ENCODE measurements around the gene IL1RAPL1. TPM values are rescaled to one million over a fixed set of nuclear protein-coding genes. Genes with fewer than 3 reads are reported as not detected.

The IL1RAPL1 gene
- total RNA-seq, 3 donors from 2014 or later = not detected

- H3K27me3 Mint-ChIP-seq (ENCODE audit: low read depth) = no peaks in the 10 kb centered on the region
- H3K9me3 Mint-ChIP-seq = no peaks in the 10 kb centered on the region
- no peak overlapping the region for H3K4me3 Mint-ChIP-seq
- no peak for DNase-seq
- no peak for ATAC-seq
- H3K4me1 Mint-ChIP-seq (ENCODE audit: low read depth) = no peaks in the 10 kb centered on the region
- no peaks in the 10 kb centered on the region for H3K36me3 Mint-ChIP-seq (ENCODE audit: insufficient read depth)
Measured at GRCh38 chrX:28889591-28890090, 302.4 kb downstream of the IL1RAPL1 start.

DNA sequence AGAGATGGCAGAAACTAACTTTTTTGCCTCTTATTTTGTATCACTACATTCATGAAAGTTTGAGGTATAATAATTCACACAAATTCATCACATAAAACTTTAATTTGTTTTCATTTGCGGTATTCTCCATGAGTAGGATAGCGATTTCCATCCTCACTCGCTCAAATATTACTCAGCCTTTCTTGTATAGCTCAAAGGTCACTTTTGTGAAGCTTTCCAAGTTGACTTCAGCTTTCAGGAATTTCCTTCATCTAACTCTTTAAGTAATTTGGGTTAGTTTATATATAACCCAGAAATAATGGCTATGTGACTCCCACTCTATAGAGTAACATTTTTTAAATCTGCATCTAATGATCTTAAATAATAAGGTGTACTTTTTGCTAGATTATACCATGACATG lies 314.4 kb downstream of the IL1RAPL1 start:
- H3K27me3 Mint-ChIP-seq (ENCODE audit: low read depth) = no peaks in the 10 kb centered on the region
- peaks cover under 1% of the 10 kb centered on the region for H3K9me3 Mint-ChIP-seq
- DNase-seq = no peak
- no peaks in the 10 kb centered on the region for H3K4me1 Mint-ChIP-seq (ENCODE audit: low read depth)
- no peaks in the 10 kb centered on the region for H3K36me3 Mint-ChIP-seq (ENCODE audit: insufficient read depth)
- H3K4me3 Mint-ChIP-seq = no peak overlapping the region
- no peak for ATAC-seq

GRCh38 chrX:28910487-28910886 lies 323.2 kb downstream of the IL1RAPL1 start:
- Mint-ChIP-seq H3K4me1 (ENCODE audit: low read depth) (no peaks in the 10 kb centered on the region), H3K27me3 (ENCODE audit: low read depth) (no peaks in the 10 kb centered on the region), H3K4me3 (no peak overlapping the region), H3K9me3 (peaks cover 12% of the 10 kb centered on the region), H3K36me3 (ENCODE audit: insufficient read depth) (no peaks in the 10 kb centered on the region)
- no peak for ATAC-seq
- DNase-seq = no peak

GRCh38 chrX:28920153-28920943 lies 333.1 kb downstream of the IL1RAPL1 start:
- Mint-ChIP-seq H3K4me1 (ENCODE audit: low read depth) (no peaks in the 10 kb centered on the region), H3K27me3 (ENCODE audit: low read depth) (no peaks in the 10 kb centered on the region), H3K4me3 (no peak overlapping the region), H3K36me3 (ENCODE audit: insufficient read depth) (no peaks in the 10 kb centered on the region), H3K9me3 (no peaks in the 10 kb centered on the region)
- DNase-seq (no peak), ATAC-seq (no peak)

DNA sequence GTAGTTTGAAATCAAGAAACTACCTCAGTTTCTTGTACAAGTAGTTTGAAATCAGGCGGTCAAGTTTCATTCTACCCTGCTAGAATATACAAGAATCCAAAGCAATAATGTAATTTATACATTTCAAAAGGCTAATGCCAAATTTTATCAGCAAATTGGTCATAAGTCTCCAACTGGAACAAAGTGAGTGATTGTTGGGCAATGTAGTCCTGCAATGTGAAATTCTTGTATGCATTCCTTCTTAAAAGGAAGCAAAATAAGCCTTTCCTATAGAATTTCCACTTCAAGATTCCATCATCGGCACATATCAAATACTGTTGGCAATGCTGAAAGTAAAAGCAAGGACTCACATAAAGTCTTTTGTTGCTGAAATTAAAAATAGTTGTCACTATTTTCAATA lies 334.9 kb downstream of the IL1RAPL1 start:
- ATAC-seq (no peak), DNase-seq (no peak)
- H3K4me1 Mint-ChIP-seq (ENCODE audit: low read depth) = no peaks in the 10 kb centered on the region
- no peak overlapping the region for H3K4me3 Mint-ChIP-seq
- H3K9me3 Mint-ChIP-seq = no peaks in the 10 kb centered on the region
- H3K36me3 Mint-ChIP-seq (ENCODE audit: insufficient read depth) = no peaks in the 10 kb centered on the region
- H3K27me3 Mint-ChIP-seq (ENCODE audit: low read depth) = no peaks in the 10 kb centered on the region

DNA sequence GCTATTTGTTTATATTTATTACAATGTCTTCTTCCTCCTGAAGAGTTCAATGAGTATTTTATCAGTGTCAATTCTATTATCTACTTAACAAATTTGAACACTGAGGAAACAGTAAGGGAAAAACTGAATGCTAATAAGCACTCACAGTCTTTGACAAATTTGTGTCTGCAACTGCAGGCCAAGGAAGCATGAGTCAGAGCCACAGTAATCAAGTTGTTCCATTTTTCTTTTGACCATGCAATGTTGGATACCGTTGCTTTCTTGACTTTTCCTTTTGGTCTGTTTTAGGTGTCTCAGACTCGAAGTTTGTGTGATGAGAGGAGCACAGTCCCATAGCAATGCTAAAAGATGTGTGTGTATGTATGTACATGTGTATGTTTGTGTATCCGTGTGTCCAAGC lies 359.6 kb downstream of the IL1RAPL1 start:
- no peak overlapping the region for H3K4me3 Mint-ChIP-seq
- H3K4me1 Mint-ChIP-seq (ENCODE audit: low read depth) = no peaks in the 10 kb centered on the region
- no peaks in the 10 kb centered on the region for H3K36me3 Mint-ChIP-seq (ENCODE audit: insufficient read depth)
- DNase-seq (no peak), ATAC-seq (no peak)
- H3K9me3 Mint-ChIP-seq = no peaks in the 10 kb centered on the region
- H3K27me3 Mint-ChIP-seq (ENCODE audit: low read depth) = no peaks in the 10 kb centered on the region

DNA sequence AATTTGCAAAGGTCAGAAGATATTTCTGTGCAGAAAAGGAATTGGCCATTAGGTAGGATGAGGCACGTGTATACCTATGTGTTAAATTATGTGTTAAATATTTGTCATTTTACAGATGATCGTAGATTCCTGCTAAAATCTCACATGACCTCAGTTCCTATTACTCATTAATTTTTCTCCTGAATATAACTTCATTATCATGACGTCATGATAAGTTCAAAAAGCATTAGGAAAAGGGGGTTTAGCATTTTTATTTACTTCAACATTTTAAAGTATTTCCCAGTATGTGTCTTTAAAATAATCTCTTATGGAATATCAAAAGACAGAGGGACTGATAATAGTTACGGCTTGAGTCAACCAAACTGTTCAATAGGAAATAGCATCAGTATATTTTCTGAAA lies 372.8 kb downstream of the IL1RAPL1 start:
- Mint-ChIP-seq H3K36me3 (ENCODE audit: insufficient read depth) (no peaks in the 10 kb centered on the region), H3K4me3 (no peak overlapping the region), H3K27me3 (ENCODE audit: low read depth) (no peaks in the 10 kb centered on the region), H3K9me3 (peaks cover 5% of the 10 kb centered on the region), H3K4me1 (ENCODE audit: low read depth) (no peaks in the 10 kb centered on the region)
- ATAC-seq (no peak), DNase-seq (no peak)

- Mint-ChIP-seq H3K4me3 (no peak overlapping the region), H3K9me3 (no peaks in the 10 kb centered on the region), H3K27me3 (ENCODE audit: low read depth) (no peaks in the 10 kb centered on the region), H3K36me3 (ENCODE audit: insufficient read depth) (no peaks in the 10 kb centered on the region), H3K4me1 (ENCODE audit: low read depth) (no peaks in the 10 kb centered on the region)
- DNase-seq (no peak), ATAC-seq (no peak)
Measured at GRCh38 chrX:28966331-28966730, 379.1 kb downstream of the IL1RAPL1 start.

- H3K9me3 Mint-ChIP-seq = peaks cover 6% of the 10 kb centered on the region
Measured at GRCh38 chrX:28969126-28969525, 381.9 kb downstream of the IL1RAPL1 start.

GRCh38 chrX:28979877-28980276 lies 392.6 kb downstream of the IL1RAPL1 start:
- Mint-ChIP-seq H3K27me3 (ENCODE audit: low read depth) (no peaks in the 10 kb centered on the region), H3K4me3 (no peak overlapping the region), H3K4me1 (ENCODE audit: low read depth) (no peaks in the 10 kb centered on the region), H3K9me3 (peaks cover 17% of the 10 kb centered on the region), H3K36me3 (ENCODE audit: insufficient read depth) (no peaks in the 10 kb centered on the region)
- DNase-seq (no peak), ATAC-seq (no peak)

More at GRCh38 chrX:28969126-28969525, 381.9 kb downstream of the IL1RAPL1 start:
- Mint-ChIP-seq H3K27me3 (ENCODE audit: low read depth) (no peaks in the 10 kb centered on the region), H3K4me1 (ENCODE audit: low read depth) (no peaks in the 10 kb centered on the region), H3K4me3 (no peak overlapping the region), H3K36me3 (ENCODE audit: insufficient read depth) (no peaks in the 10 kb centered on the region)
- ATAC-seq (no peak), DNase-seq (no peak)

DNA sequence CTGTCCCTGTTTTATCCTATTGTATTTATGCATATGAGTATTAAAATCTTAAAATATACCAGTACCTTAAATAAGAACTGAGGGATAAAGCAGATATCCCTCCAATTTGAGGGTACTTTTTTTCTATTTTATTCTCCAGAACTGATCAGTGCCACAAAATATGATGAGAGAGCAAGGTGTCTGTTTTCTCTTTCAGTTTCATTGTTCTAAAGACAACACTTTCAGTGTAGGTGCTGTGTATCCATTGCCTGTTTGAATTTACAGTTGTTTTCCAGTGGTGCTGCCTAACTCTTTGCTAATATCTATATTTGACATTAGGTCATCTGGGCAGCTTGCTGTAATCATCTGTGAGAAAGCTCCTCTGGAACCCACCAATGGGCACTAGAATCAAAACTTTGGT lies 394.7 kb downstream of the IL1RAPL1 start:
- no peak for ATAC-seq
- no peak for DNase-seq
- H3K4me3 Mint-ChIP-seq = no peak overlapping the region
- H3K4me1 Mint-ChIP-seq (ENCODE audit: low read depth) = no peaks in the 10 kb centered on the region
- no peaks in the 10 kb centered on the region for H3K27me3 Mint-ChIP-seq (ENCODE audit: low read depth)
- H3K36me3 Mint-ChIP-seq (ENCODE audit: insufficient read depth) = no peaks in the 10 kb centered on the region
- H3K9me3 Mint-ChIP-seq = peaks cover 18% of the 10 kb centered on the region

GRCh38 chrX:28988246-28988645 lies 401.0 kb downstream of the IL1RAPL1 start:
- no peaks in the 10 kb centered on the region for H3K36me3 Mint-ChIP-seq (ENCODE audit: insufficient read depth)
- DNase-seq = no peak
- peaks cover 7% of the 10 kb centered on the region for H3K9me3 Mint-ChIP-seq
- H3K4me1 Mint-ChIP-seq (ENCODE audit: low read depth) = no peaks in the 10 kb centered on the region
- H3K27me3 Mint-ChIP-seq (ENCODE audit: low read depth) = no peaks in the 10 kb centered on the region
- no peak for ATAC-seq
- no peak overlapping the region for H3K4me3 Mint-ChIP-seq

GRCh38 chrX:28997706-28998463 lies 410.6 kb downstream of the IL1RAPL1 start:
- Mint-ChIP-seq H3K36me3 (ENCODE audit: insufficient read depth) (no peaks in the 10 kb centered on the region), H3K27me3 (ENCODE audit: low read depth) (no peaks in the 10 kb centered on the region), H3K4me1 (ENCODE audit: low read depth) (no peaks in the 10 kb centered on the region), H3K9me3 (no peaks in the 10 kb centered on the region), H3K4me3 (no peak overlapping the region)
- DNase-seq (no peak), ATAC-seq (no peak)

DNA sequence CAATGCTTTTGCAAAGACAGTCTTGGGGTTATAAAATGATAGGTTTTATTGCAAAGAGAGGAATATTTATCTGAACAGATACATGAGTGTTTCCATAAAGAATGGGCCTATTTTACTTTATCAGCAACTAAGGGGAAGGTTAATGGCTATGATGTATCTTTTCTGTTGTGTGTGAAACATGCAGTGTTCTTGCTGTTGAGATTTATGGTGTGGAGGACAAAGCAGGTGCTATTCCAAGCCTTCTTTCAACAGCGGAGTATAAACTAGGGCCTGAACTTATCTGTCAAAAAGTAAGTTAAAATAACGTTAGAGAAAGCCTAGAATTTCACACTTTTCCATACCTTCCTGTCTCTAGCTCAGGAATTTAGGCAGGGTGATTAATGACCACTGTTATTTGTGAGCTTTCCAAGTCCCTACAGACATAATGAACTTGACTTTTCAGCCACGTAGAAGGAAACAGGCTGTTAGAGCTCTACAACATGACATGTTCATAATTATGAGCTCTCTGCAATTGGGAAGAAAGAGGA lies 411.4 kb downstream of the IL1RAPL1 start:
- Mint-ChIP-seq H3K27me3 (ENCODE audit: low read depth) (no peaks in the 10 kb centered on the region), H3K9me3 (no peaks in the 10 kb centered on the region), H3K4me3 (no peak overlapping the region), H3K4me1 (ENCODE audit: low read depth) (no peaks in the 10 kb centered on the region), H3K36me3 (ENCODE audit: insufficient read depth) (no peaks in the 10 kb centered on the region)
- ATAC-seq (no peak), DNase-seq (no peak)

DNA sequence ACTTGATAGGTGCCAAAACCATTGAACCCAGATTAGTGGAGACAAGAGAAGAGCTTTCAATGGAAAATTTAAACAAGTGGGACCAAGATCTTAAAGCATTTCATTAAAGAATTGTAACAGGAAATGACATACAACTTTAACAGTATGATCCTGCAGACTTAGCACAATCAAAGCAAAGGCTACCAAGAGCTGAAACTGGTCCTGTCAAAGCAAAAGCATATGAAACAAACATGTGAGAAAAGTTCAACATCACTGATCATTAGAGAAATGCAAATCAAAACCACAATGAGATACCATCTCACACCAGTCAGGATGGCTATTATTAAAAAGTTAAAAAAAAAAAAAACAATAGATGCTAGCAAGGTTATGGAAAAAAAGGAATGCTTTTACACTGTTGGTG lies 425.6 kb downstream of the IL1RAPL1 start:
- ATAC-seq = no peak
- no peak overlapping the region for H3K4me3 Mint-ChIP-seq
- no peaks in the 10 kb centered on the region for H3K36me3 Mint-ChIP-seq (ENCODE audit: insufficient read depth)
- H3K9me3 Mint-ChIP-seq = peaks cover 4% of the 10 kb centered on the region
- no peaks in the 10 kb centered on the region for H3K4me1 Mint-ChIP-seq (ENCODE audit: low read depth)
- H3K27me3 Mint-ChIP-seq (ENCODE audit: low read depth) = no peaks in the 10 kb centered on the region
- DNase-seq = no peak

Measured in activated T-cell treated with anti-CD3 and anti-CD28 coated beads, Interleukin-2, amount 50 U/mL, for 4 hours (primary cell).